ENCODE results near the gene NISCH.

NISCH gene

GRCh38 chr3:52494886-52495495 is 39.6 kb downstream of the NISCH start, which contains the start of gene STAB1:
Gene STAB1, plus strand, starts transcription at chr3:52495338. Its CDS starts 76 bp downstream, at chr3:52495414.
- peak within 1 kb of the TSS in 1 of 2 donors; percentile 40 for H3K4me3 ChIP-seq (ENCODE audit: low read length in 2 of 2)
- H3K4me1 ChIP-seq (ENCODE audit: control insufficient read depth, insufficient read depth, low read length): peaks cover 9% of the 10 kb centered on the region
- peaks cover 21 to 26% of the 10 kb centered on the region in 2 donors for H3K36me3 ChIP-seq (ENCODE audit: control insufficient read depth in 2 of 2, insufficient read depth in 2 of 2, low read length in 2 of 2)
- H3K9ac ChIP-seq (ENCODE audit: low read length in 2 of 2): no peak within 1 kb of the TSS
- H3K27ac ChIP-seq (ENCODE audit: low read length): no peak within 1 kb of the TSS
- no peaks in the 10 kb centered on the region for H3K9me3 ChIP-seq (ENCODE audit: control insufficient read depth in 2 of 2, low read length in 2 of 2)
- H3K27me3 ChIP-seq (ENCODE audit: control insufficient read depth in 1 of 2, insufficient read depth in 2 of 2, low read length in 2 of 2): no peaks in the 10 kb centered on the region

GRCh38 chr3:52495777-52496602 is 40.6 kb downstream of the NISCH start:
- Histone ChIP-seq H3K27ac (ENCODE audit: low read length) (no peak overlapping the region), H3K9ac (ENCODE audit: low read length in 2 of 2) (no peak overlapping the region), H3K4me1 (ENCODE audit: control insufficient read depth, insufficient read depth, low read length) (peaks cover 7% of the 10 kb centered on the region)

GRCh38 chr3:52498137-52499054 is 43.0 kb downstream of the NISCH start:
- Histone ChIP-seq H3K4me3 (ENCODE audit: low read length in 2 of 2) (peak overlapping the region in 1 of 2 donors; percentile 15), H3K27me3 (ENCODE audit: control insufficient read depth in 1 of 2, insufficient read depth in 2 of 2, low read length in 2 of 2) (no peaks in the 10 kb centered on the region), H3K9me3 (ENCODE audit: control insufficient read depth in 2 of 2, low read length in 2 of 2) (no peaks in the 10 kb centered on the region), H3K27ac (ENCODE audit: low read length) (no peak overlapping the region), H3K9ac (ENCODE audit: low read length in 2 of 2) (no peak overlapping the region), H3K36me3 (ENCODE audit: control insufficient read depth in 2 of 2, insufficient read depth in 2 of 2, low read length in 2 of 2) (no peaks in the 10 kb centered on the region), H3K4me1 (ENCODE audit: control insufficient read depth, insufficient read depth, low read length) (peaks cover 7% of the 10 kb centered on the region)

More at GRCh38 chr3:52495777-52496602, 40.6 kb downstream of the NISCH start:
- Histone ChIP-seq H3K4me3 (ENCODE audit: low read length in 2 of 2) (peak overlapping the region in 1 of 2 donors; percentile 40), H3K36me3 (ENCODE audit: control insufficient read depth in 2 of 2, insufficient read depth in 2 of 2, low read length in 2 of 2) (peaks cover 11 to 18% of the 10 kb centered on the region in 2 donors), H3K9me3 (ENCODE audit: control insufficient read depth in 2 of 2, low read length in 2 of 2) (no peaks in the 10 kb centered on the region), H3K27me3 (ENCODE audit: control insufficient read depth in 1 of 2, insufficient read depth in 2 of 2, low read length in 2 of 2) (no peaks in the 10 kb centered on the region)

- Histone ChIP-seq H3K36me3 (ENCODE audit: control insufficient read depth in 2 of 2, insufficient read depth in 2 of 2, low read length in 2 of 2) (no peaks in the 10 kb centered on the region), H3K9me3 (ENCODE audit: control insufficient read depth in 2 of 2, low read length in 2 of 2) (no peaks in the 10 kb centered on the region), H3K9ac (ENCODE audit: low read length in 2 of 2) (no peak overlapping the region), H3K4me3 (ENCODE audit: low read length in 2 of 2) (no peak overlapping the region), H3K27ac (ENCODE audit: low read length) (no peak overlapping the region), H3K4me1 (ENCODE audit: control insufficient read depth, insufficient read depth, low read length) (peaks cover 3% of the 10 kb centered on the region), H3K27me3 (ENCODE audit: control insufficient read depth in 1 of 2, insufficient read depth in 2 of 2, low read length in 2 of 2) (no peaks in the 10 kb centered on the region)
Observed at GRCh38 chr3:52501046-52501445, 45.6 kb downstream of the NISCH start.

- Histone ChIP-seq H3K9ac (ENCODE audit: low read length in 2 of 2) (no peak overlapping the region), H3K4me1 (ENCODE audit: control insufficient read depth, insufficient read depth, low read length) (peaks cover 3% of the 10 kb centered on the region), H3K4me3 (ENCODE audit: low read length in 2 of 2) (no peak overlapping the region), H3K27ac (ENCODE audit: low read length) (no peak overlapping the region), H3K9me3 (ENCODE audit: control insufficient read depth in 2 of 2, low read length in 2 of 2) (no peaks in the 10 kb centered on the region), H3K27me3 (ENCODE audit: control insufficient read depth in 1 of 2, insufficient read depth in 2 of 2, low read length in 2 of 2) (no peaks in the 10 kb centered on the region), H3K36me3 (ENCODE audit: control insufficient read depth in 2 of 2, insufficient read depth in 2 of 2, low read length in 2 of 2) (no peaks in the 10 kb centered on the region)
Observed at GRCh38 chr3:52502001-52502400, 46.6 kb downstream of the NISCH start.

- no peak overlapping the region for H3K27ac ChIP-seq (ENCODE audit: low read length)
- H3K27me3 ChIP-seq (ENCODE audit: control insufficient read depth in 1 of 2, insufficient read depth in 2 of 2, low read length in 2 of 2): no peaks in the 10 kb centered on the region
- no peak overlapping the region for H3K9ac ChIP-seq (ENCODE audit: low read length in 2 of 2)
- H3K36me3 ChIP-seq (ENCODE audit: control insufficient read depth in 2 of 2, insufficient read depth in 2 of 2, low read length in 2 of 2): no peaks in the 10 kb centered on the region
- peaks cover 3% of the 10 kb centered on the region for H3K4me1 ChIP-seq (ENCODE audit: control insufficient read depth, insufficient read depth, low read length)
- no peak overlapping the region for H3K4me3 ChIP-seq (ENCODE audit: low read length in 2 of 2)
- no peaks in the 10 kb centered on the region for H3K9me3 ChIP-seq (ENCODE audit: control insufficient read depth in 2 of 2, low read length in 2 of 2)
Observed at GRCh38 chr3:52502808-52503350, 47.5 kb downstream of the NISCH start.

GRCh38 chr3:52503788-52504424 is 48.5 kb downstream of the NISCH start:
- Histone ChIP-seq H3K4me1 (ENCODE audit: control insufficient read depth, insufficient read depth, low read length) (no peaks in the 10 kb centered on the region), H3K36me3 (ENCODE audit: control insufficient read depth in 2 of 2, insufficient read depth in 2 of 2, low read length in 2 of 2) (no peaks in the 10 kb centered on the region), H3K4me3 (ENCODE audit: low read length in 2 of 2) (no peak overlapping the region)

GRCh38 chr3:52504977-52505376 is 49.6 kb downstream of the NISCH start:
- Histone ChIP-seq H3K4me1 (ENCODE audit: control insufficient read depth, insufficient read depth, low read length) (no peaks in the 10 kb centered on the region), H3K27ac (ENCODE audit: low read length) (no peak overlapping the region), H3K36me3 (ENCODE audit: control insufficient read depth in 2 of 2, insufficient read depth in 2 of 2, low read length in 2 of 2) (no peaks in the 10 kb centered on the region), H3K4me3 (ENCODE audit: low read length in 2 of 2) (no peak overlapping the region), H3K9me3 (ENCODE audit: control insufficient read depth in 2 of 2, low read length in 2 of 2) (no peaks in the 10 kb centered on the region), H3K9ac (ENCODE audit: low read length in 2 of 2) (no peak overlapping the region), H3K27me3 (ENCODE audit: control insufficient read depth in 1 of 2, insufficient read depth in 2 of 2, low read length in 2 of 2) (no peaks in the 10 kb centered on the region)

More at GRCh38 chr3:52503788-52504424, 48.5 kb downstream of the NISCH start:
- H3K9me3 ChIP-seq (ENCODE audit: control insufficient read depth in 2 of 2, low read length in 2 of 2): no peaks in the 10 kb centered on the region
- no peak overlapping the region for H3K9ac ChIP-seq (ENCODE audit: low read length in 2 of 2)
- H3K27me3 ChIP-seq (ENCODE audit: control insufficient read depth in 1 of 2, insufficient read depth in 2 of 2, low read length in 2 of 2): no peaks in the 10 kb centered on the region
- no peak overlapping the region for H3K27ac ChIP-seq (ENCODE audit: low read length)

- Histone ChIP-seq H3K27ac (ENCODE audit: low read length) (no peak overlapping the region), H3K36me3 (ENCODE audit: control insufficient read depth in 2 of 2, insufficient read depth in 2 of 2, low read length in 2 of 2) (no peaks in the 10 kb centered on the region), H3K4me1 (ENCODE audit: control insufficient read depth, insufficient read depth, low read length) (no peaks in the 10 kb centered on the region), H3K9me3 (ENCODE audit: control insufficient read depth in 2 of 2, low read length in 2 of 2) (no peaks in the 10 kb centered on the region), H3K27me3 (ENCODE audit: control insufficient read depth in 1 of 2, insufficient read depth in 2 of 2, low read length in 2 of 2) (no peaks in the 10 kb centered on the region), H3K4me3 (ENCODE audit: low read length in 2 of 2) (no peak overlapping the region), H3K9ac (ENCODE audit: low read length in 2 of 2) (no peak overlapping the region)
Observed at GRCh38 chr3:52506266-52506966, 51.0 kb downstream of the NISCH start.
